ENCODE measurements around the gene SENP8. TPM values are rescaled to one million over a fixed set of nuclear protein-coding genes. Genes with fewer than 3 reads are reported as not detected.

SENP8 gene
- total RNA-seq, 1 donor from 2014 or later = 6.5 TPM

GRCh38 chr15:72105111-72105510 lies 13.1 kb upstream of the SENP8 start:
- Histone ChIP-seq H3K36me3 (no peaks in the 10 kb centered on the region), H3K27ac (replicated peaks) (no peak overlapping the region), H3K9me3 (replicated peaks) (no peaks in the 10 kb centered on the region), H3K27me3 (ENCODE audit: low read depth) (no peaks in the 10 kb centered on the region), H3K4me3 (no peak overlapping the region), H3K4me1 (peaks cover 51% of the 10 kb centered on the region)
- intact Hi-C loops (cut with micrococcal nuclease) = no loop called here
- TF ChIP-seq, protein P1, sequence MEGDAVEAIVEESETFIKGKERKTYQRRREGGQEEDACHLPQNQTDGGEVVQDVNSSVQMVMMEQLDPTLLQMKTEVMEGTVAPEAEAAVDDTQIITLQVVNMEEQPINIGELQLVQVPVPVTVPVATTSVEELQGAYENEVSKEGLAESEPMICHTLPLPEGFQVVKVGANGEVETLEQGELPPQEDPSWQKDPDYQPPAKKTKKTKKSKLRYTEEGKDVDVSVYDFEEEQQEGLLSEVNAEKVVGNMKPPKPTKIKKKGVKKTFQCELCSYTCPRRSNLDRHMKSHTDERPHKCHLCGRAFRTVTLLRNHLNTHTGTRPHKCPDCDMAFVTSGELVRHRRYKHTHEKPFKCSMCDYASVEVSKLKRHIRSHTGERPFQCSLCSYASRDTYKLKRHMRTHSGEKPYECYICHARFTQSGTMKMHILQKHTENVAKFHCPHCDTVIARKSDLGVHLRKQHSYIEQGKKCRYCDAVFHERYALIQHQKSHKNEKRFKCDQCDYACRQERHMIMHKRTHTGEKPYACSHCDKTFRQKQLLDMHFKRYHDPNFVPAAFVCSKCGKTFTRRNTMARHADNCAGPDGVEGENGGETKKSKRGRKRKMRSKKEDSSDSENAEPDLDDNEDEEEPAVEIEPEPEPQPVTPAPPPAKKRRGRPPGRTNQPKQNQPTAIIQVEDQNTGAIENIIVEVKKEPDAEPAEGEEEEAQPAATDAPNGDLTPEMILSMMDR (IDR thresholded peaks at IDR 0.05; ENCODE audit: borderline replicate concordance) = no peak
- DNase-seq = no peak

GRCh38 chr15:72106068-72106467 lies 12.1 kb upstream of the SENP8 start:
- peaks cover 51% of the 10 kb centered on the region for H3K4me1 ChIP-seq
- H3K9me3 ChIP-seq (replicated peaks) = no peaks in the 10 kb centered on the region
- H3K4me3 ChIP-seq = no peak overlapping the region
- no peak overlapping the region for H3K27ac ChIP-seq (replicated peaks)
- no peaks in the 10 kb centered on the region for H3K27me3 ChIP-seq (ENCODE audit: low read depth)
- intact Hi-C loops (cut with micrococcal nuclease) = no loop called here
- no peaks in the 10 kb centered on the region for H3K36me3 ChIP-seq
- no peak for DNase-seq
- TF ChIP-seq, protein P1 (IDR thresholded peaks at IDR 0.05; ENCODE audit: borderline replicate concordance) = no peak

DNA sequence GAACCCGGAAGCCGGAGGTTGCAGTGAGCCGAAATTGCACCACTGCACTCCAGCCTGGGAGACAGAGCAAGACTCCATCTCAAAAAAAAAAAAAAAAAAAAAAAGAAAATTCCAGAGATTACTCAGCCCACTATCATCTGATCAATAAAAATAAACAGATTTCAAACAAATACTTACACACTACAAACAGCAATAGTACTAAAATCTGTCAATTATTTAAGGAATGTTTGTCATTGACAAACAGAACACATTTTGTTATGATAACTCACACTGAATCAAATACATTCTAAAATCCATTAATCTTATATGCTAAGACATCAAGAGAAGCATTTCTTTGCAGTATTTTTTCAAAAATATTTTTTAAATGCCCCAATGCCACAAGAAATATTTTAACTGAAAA lies 7.8 kb upstream of the SENP8 start:
- no peak for DNase-seq
- peaks cover 66% of the 10 kb centered on the region for H3K4me1 ChIP-seq
- TF ChIP-seq, protein P1 (IDR thresholded peaks at IDR 0.05; ENCODE audit: borderline replicate concordance) = no peak
- no peaks in the 10 kb centered on the region for H3K36me3 ChIP-seq
- H3K27ac ChIP-seq (replicated peaks) = no peak overlapping the region
- intact Hi-C loops (cut with micrococcal nuclease) = no loop called here
- H3K27me3 ChIP-seq (ENCODE audit: low read depth) = no peaks in the 10 kb centered on the region
- no peak overlapping the region for H3K4me3 ChIP-seq
- H3K9me3 ChIP-seq (replicated peaks) = no peaks in the 10 kb centered on the region

DNA sequence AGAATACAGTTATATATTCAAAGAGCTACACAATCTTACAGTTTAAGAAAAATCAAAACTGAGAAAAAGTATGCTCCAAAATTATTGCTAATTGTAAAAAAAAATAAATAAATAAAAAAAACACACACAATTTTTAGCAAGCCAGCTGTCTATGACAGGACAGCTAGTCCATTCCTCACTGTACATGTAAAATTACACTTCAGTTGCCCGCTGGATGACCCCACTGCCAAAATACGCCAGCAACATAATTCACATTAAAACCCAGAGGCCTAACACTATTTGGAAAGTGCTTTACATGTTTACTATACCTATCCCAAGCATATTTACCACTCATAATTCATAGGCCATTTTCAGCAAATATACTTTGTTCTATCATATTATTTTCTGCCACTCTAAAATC lies 6.1 kb upstream of the SENP8 start:
- Histone ChIP-seq H3K27me3 (ENCODE audit: low read depth) (no peaks in the 10 kb centered on the region), H3K27ac (replicated peaks) (peak overlapping the region; percentile 53), H3K4me1 (peaks cover 73% of the 10 kb centered on the region), H3K36me3 (no peaks in the 10 kb centered on the region), H3K4me3 (no peak overlapping the region), H3K9me3 (replicated peaks) (no peaks in the 10 kb centered on the region)
- TF ChIP-seq, protein P1 (IDR thresholded peaks at IDR 0.05; ENCODE audit: borderline replicate concordance) = no peak
- no peak for DNase-seq
- intact Hi-C loops (cut with micrococcal nuclease) = no loop called here

GRCh38 chr15:72112805-72113204 lies 5.4 kb upstream of the SENP8 start:
- DNase-seq = no peak
- TF ChIP-seq, protein P1 (IDR thresholded peaks at IDR 0.05; ENCODE audit: borderline replicate concordance) = no peak
- Histone ChIP-seq H3K27ac (replicated peaks) (peak overlapping the region; percentile 53), H3K27me3 (ENCODE audit: low read depth) (no peaks in the 10 kb centered on the region), H3K4me1 (peaks cover 73% of the 10 kb centered on the region), H3K4me3 (no peak overlapping the region), H3K36me3 (no peaks in the 10 kb centered on the region), H3K9me3 (replicated peaks) (no peaks in the 10 kb centered on the region)
- intact Hi-C loops (cut with micrococcal nuclease) = no loop called here

All from left ventricle myocardium inferior (tissue), 1 donor.